AG09309 (cell line): ENCODE data around the gene JDP2.

ENCODE experiments used
- DNase-seq: peaks from one replicate; pipeline ENCODE4 v3.0.0-alpha.2; 2010; ENCODE audit warnings: low read depth
- H3K4me3 ChIP-seq: 2 replicates; pipeline ENCODE4 v1.5.1; 2011; ENCODE audit warnings: mild to moderate bottlenecking, low read depth, low read length, moderate library complexity; ENCODE audit not compliant: control insufficient read depth
- CTCF ChIP-seq: IDR thresholded peaks from 2 replicates; pipeline ENCODE4 v1.5.1; 2011; ENCODE audit warnings: mild to moderate bottlenecking, low read depth, low read length, inconsistent platforms; ENCODE audit not compliant: insufficient read depth, control insufficient read depth; ENCODE audit errors: missing control alignments

The JDP2 gene

GRCh38 chr14:75389679-75390078, 38.1 kb upstream of the JDP2 start:
- TF ChIP-seq CTCF, result no peak
- no peak overlapping the region for H3K4me3 ChIP-seq
- no peak for DNase-seq

- H3K4me3 ChIP-seq, result no peak overlapping the region
- TF ChIP-seq CTCF, result no peak
- no peak for DNase-seq
Measured at GRCh38 chr14:75390183-75390582, 37.6 kb upstream of the JDP2 start.

GRCh38 chr14:75391953-75392352, 35.9 kb upstream of the JDP2 start:
- TF ChIP-seq CTCF, result no peak
- no peak overlapping the region for H3K4me3 ChIP-seq
- DNase-seq, result no peak

GRCh38 chr14:75392686-75393641, 34.9 kb upstream of the JDP2 start:
- no peak for DNase-seq
- H3K4me3 ChIP-seq, result no peak overlapping the region
- TF ChIP-seq CTCF, result no peak

- no peak for DNase-seq
- H3K4me3 ChIP-seq, result no peak overlapping the region
- TF ChIP-seq CTCF, result no peak
Measured at GRCh38 chr14:75393794-75394193, 34.0 kb upstream of the JDP2 start.

GRCh38 chr14:75395862-75396261, 32.0 kb upstream of the JDP2 start:
- no peak overlapping the region for H3K4me3 ChIP-seq
- no peak for TF ChIP-seq CTCF

More at GRCh38 chr14:75395862-75396261, 32.0 kb upstream of the JDP2 start:
- no peak for DNase-seq
